Thymus (tissue), 11 donors: ENCODE data around the gene TMEM259. TPM values are rescaled to one million over a fixed set of nuclear protein-coding genes. Genes with fewer than 3 reads are reported as not detected.

Source experiments
- DNase-seq, 9 donors: peaks; one replicate each; pipeline ENCODE4 v3.0.0-alpha.2; 2013; ENCODE audit warnings: low spot score in 9 of 9, low read depth in 6 of 9, missing footprints in 1 of 9
- H3K27ac ChIP-seq, 2 donors: one replicate each; pipeline ENCODE4 v1.5.1; 2013; ENCODE audit warnings: control low read depth in 1 of 2, low read depth in 1 of 2, low read length in 1 of 2, mild to moderate bottlenecking in 1 of 2, moderate library complexity in 1 of 2
- H3K27me3 ChIP-seq, 2 donors: one replicate each; pipeline ENCODE4 v1.5.1; 2013; ENCODE audit warnings: low read length in 1 of 2; ENCODE audit not compliant: control insufficient read depth in 2 of 2, insufficient read depth in 1 of 2
- H3K36me3 ChIP-seq, 2 donors: one replicate each; pipeline ENCODE4 v1.5.1; 2013; ENCODE audit warnings: low read length in 1 of 2, mild to moderate bottlenecking in 1 of 2, moderate library complexity in 1 of 2; ENCODE audit not compliant: control insufficient read depth in 2 of 2, insufficient read depth in 2 of 2
- H3K4me1 ChIP-seq, 2 donors: one replicate each; pipeline ENCODE4 v1.5.1; 2013; ENCODE audit warnings: low read length in 2 of 2; ENCODE audit not compliant: control insufficient read depth in 2 of 2, insufficient read depth in 2 of 2
- H3K4me3 ChIP-seq, 2 donors: one replicate each; pipeline ENCODE4 v1.5.1; 2013; ENCODE audit warnings: low read length in 2 of 2, control low read depth in 1 of 2, mild to moderate bottlenecking in 1 of 2
- H3K9me3 ChIP-seq, 2 donors: one replicate each; pipeline ENCODE4 v1.5.1; 2013; ENCODE audit warnings: low read length in 1 of 2, mild to moderate bottlenecking in 1 of 2; ENCODE audit not compliant: control insufficient read depth in 2 of 2, insufficient read depth in 1 of 2
- WGBS: extraction: QIAGEN DNeasy Blood & Tissue Kit; methylation state at CpG from one replicate; pipeline ENCODE4 v1.1.7; 2013; 5-methylcytosine and 5-hydroxymethylcytosine counted together
- polyA plus RNA-seq: library from polyadenylated mRNA; stranded (reverse); fragments of 200-250 nt; gene quantifications from one replicate; pipeline ENCODE4 v1.2.3, GENCODE V29; 2013
- total RNA-seq: library from RNA; stranded (reverse); fragments of 120-200 nt; gene quantifications from one replicate; pipeline ENCODE4 v1.2.4, GENCODE V29; 2013
- donor health status: healthy.

TMEM259 gene
- total and polyA plus RNA-seq, 2 donors = 73.1 to 359 TPM

GRCh38 chr19:1019980-1020867 lies 699 bp downstream of the TMEM259 start:
- Histone ChIP-seq H3K9me3 (no peaks in the 10 kb centered on the region), H3K36me3 (peaks cover 15 to 18% of the 10 kb centered on the region in 2 donors), H3K27me3 (no peaks in the 10 kb centered on the region), H3K27ac (peak overlapping the region; percentile 48 to 91), H3K4me3 (peak overlapping the region; percentile 86 to 87), H3K4me1 (peaks cover 9 to 47% of the 10 kb centered on the region in 2 donors)
- DNase-seq = peak in 2 of 9 donors; percentile 36 to 49
- WGBS = 2% methylated on average over 60 of the region's 60 CpGs

- DNase-seq = no peak
- peaks cover 9 to 47% of the 10 kb centered on the region in 2 donors for H3K4me1 ChIP-seq
Measured at GRCh38 chr19:1019616-1019961, 1.3 kb downstream of the TMEM259 start.

GRCh38 chr19:1018932-1019615 lies 1.8 kb downstream of the TMEM259 start:
- no peaks in the 10 kb centered on the region for H3K9me3 ChIP-seq
- H3K27ac ChIP-seq = no peak overlapping the region
- no peak for DNase-seq
- peaks cover 9 to 47% of the 10 kb centered on the region in 2 donors for H3K4me1 ChIP-seq
- 86% methylated on average over 17 of the region's 17 CpGs for WGBS
- H3K4me3 ChIP-seq = peak overlapping the region; percentile 86 to 87
- peaks cover 23 to 30% of the 10 kb centered on the region in 2 donors for H3K36me3 ChIP-seq
- H3K27me3 ChIP-seq = no peaks in the 10 kb centered on the region

More at GRCh38 chr19:1019616-1019961, 1.3 kb downstream of the TMEM259 start:
- Histone ChIP-seq H3K27ac (peak overlapping the region in 1 of 2 donors; percentile 46), H3K36me3 (peaks cover 19 to 25% of the 10 kb centered on the region in 2 donors), H3K27me3 (no peaks in the 10 kb centered on the region), H3K9me3 (no peaks in the 10 kb centered on the region), H3K4me3 (peak overlapping the region; percentile 86 to 87)
- 77% methylated on average over 18 of the region's 18 CpGs for WGBS

GRCh38 chr19:1018393-1018792 lies 2.5 kb downstream of the TMEM259 start:
- Histone ChIP-seq H3K36me3 (peaks cover 30 to 37% of the 10 kb centered on the region in 2 donors), H3K9me3 (no peaks in the 10 kb centered on the region), H3K4me1 (peaks cover 9 to 47% of the 10 kb centered on the region in 2 donors), H3K27me3 (no peaks in the 10 kb centered on the region), H3K4me3 (no peak overlapping the region), H3K27ac (no peak overlapping the region)
- no peak for DNase-seq
- WGBS = 84% methylated on average over 5 of the region's 5 CpGs

- Histone ChIP-seq H3K4me1 (peaks cover 9 to 47% of the 10 kb centered on the region in 2 donors), H3K36me3 (peaks cover 35 to 42% of the 10 kb centered on the region in 2 donors), H3K4me3 (no peak overlapping the region), H3K9me3 (no peaks in the 10 kb centered on the region), H3K27me3 (no peaks in the 10 kb centered on the region), H3K27ac (no peak overlapping the region)
- WGBS = 93% methylated on average over 9 of the region's 9 CpGs
- DNase-seq = no peak
Measured at GRCh38 chr19:1017906-1018305, 3.0 kb downstream of the TMEM259 start.

- DNase-seq = no peak
- Histone ChIP-seq H3K4me3 (no peak overlapping the region), H3K36me3 (peaks cover 39 to 48% of the 10 kb centered on the region in 2 donors), H3K9me3 (no peaks in the 10 kb centered on the region), H3K27me3 (no peaks in the 10 kb centered on the region), H3K4me1 (peaks cover 9 to 47% of the 10 kb centered on the region in 2 donors), H3K27ac (no peak overlapping the region)
- WGBS = 95% methylated on average over 24 of the region's 24 CpGs
Measured at GRCh38 chr19:1017115-1017905, 3.6 kb downstream of the TMEM259 start.

GRCh38 chr19:1016647-1017114 lies 4.2 kb downstream of the TMEM259 start:
- Histone ChIP-seq H3K36me3 (peaks cover 44 to 54% of the 10 kb centered on the region in 2 donors), H3K4me3 (no peak overlapping the region), H3K27me3 (no peaks in the 10 kb centered on the region), H3K27ac (peak overlapping the region in 1 of 2 donors; percentile 21), H3K4me1 (peaks cover 9 to 41% of the 10 kb centered on the region in 2 donors), H3K9me3 (no peaks in the 10 kb centered on the region)
- no peak for DNase-seq
- 87% methylated on average over 12 of the region's 12 CpGs for WGBS

GRCh38 chr19:1015782-1016646 lies 4.9 kb downstream of the TMEM259 start:
- no peak overlapping the region for H3K27ac ChIP-seq
- 86% methylated on average over 31 of the region's 31 CpGs for WGBS
- no peak for DNase-seq
- peaks cover 9 to 35% of the 10 kb centered on the region in 2 donors for H3K4me1 ChIP-seq
- no peaks in the 10 kb centered on the region for H3K27me3 ChIP-seq
- peaks cover 44 to 61% of the 10 kb centered on the region in 2 donors for H3K36me3 ChIP-seq
- H3K4me3 ChIP-seq = no peak overlapping the region
- H3K9me3 ChIP-seq = no peaks in the 10 kb centered on the region
